T47D (cell line): ENCODE data around the gene SIDT1.

Experiments
- DNase-seq, 2 experiments: peaks; one replicate each; pipeline versions ENCODE4 v3.0.0 to v3.0.0-alpha.2; 2011 to 2012; ENCODE audit warnings: low read depth in 1 of 2, low spot score in 1 of 2
- JUND ChIP-seq: IDR thresholded peaks from 2 replicates; pipeline ENCODE4 v1.6.1; 2012; ENCODE audit warnings: low read depth
- in situ Hi-C: cut with HindIII; loops from 2 replicates; pipeline ENCODE4 v1.10.0; 2016; ENCODE audit warnings: low sequenced_read_pairs, low pct_unique_long_range_greater_than_20kb

The SIDT1 gene

DNA sequence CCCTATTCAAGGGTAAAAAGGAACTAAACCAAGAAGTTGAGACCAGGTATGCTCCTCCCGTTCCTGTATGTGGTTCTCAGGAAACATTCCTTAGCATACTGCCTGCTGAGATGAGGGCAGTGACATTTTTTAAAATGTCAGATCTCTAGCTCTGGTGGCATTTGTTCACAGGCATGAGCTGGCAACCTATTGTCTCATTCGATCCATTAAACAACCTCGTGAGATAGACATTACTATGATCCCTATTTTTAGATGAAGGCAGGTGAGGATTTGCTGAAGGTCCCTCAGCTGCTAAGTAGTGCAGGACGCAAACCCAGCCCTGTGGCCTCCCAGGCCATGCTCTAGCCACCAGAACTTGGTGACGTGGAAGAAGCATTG lies 74.9 kb downstream of the SIDT1 start:
- in situ Hi-C loops, result no loop called here
- DNase-seq, result no peak

DNA sequence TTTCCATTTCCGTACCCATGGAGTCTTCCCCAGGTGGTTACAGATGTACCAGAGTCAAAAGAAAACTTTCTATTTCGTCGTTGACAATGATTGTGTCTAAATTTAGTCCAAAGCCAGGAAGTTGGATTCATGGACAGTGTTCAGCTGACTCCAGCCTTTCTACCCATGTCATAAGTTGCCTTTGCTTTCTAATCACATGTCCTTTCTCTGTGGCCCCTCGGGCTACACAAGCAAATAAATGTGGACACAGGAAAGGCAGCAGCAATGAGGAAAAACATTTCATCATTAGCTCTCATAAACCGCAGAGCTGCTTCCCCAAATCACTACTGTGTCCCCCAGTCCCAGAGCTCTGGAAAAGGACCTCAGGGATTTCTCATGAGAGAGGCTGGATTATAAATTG lies 82.0 kb downstream of the SIDT1 start:
- DNase-seq, result peak in 1 of 2 experiments; percentile 72
- no peak for TF ChIP-seq JUND
- in situ Hi-C loops, result no loop called here

More for the DNA sequence above, 74.9 kb downstream of the SIDT1 start:
- TF ChIP-seq JUND, result no peak

DNA sequence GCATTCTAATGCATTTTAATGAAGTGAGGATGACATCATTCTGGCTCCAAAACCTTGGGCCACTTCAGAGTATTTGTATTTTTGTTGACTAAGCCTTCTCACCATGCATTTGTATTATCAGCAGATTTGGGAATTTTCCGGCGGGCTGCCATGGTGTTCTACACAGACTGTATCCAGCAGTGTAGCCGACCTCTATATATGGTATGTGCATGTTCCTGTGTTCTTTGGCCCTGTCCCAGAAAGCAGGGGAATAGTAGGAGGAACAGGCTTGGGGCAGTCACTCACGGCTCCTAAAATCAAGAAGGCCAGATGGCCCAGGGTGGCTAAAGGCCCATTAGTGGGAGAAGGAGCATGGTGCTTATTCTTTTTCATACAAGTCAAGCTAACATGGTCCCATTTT lies 83.6 kb downstream of the SIDT1 start:
- TF ChIP-seq JUND, result no peak
- in situ Hi-C loops, result no loop called here
- DNase-seq, result no peak

DNA sequence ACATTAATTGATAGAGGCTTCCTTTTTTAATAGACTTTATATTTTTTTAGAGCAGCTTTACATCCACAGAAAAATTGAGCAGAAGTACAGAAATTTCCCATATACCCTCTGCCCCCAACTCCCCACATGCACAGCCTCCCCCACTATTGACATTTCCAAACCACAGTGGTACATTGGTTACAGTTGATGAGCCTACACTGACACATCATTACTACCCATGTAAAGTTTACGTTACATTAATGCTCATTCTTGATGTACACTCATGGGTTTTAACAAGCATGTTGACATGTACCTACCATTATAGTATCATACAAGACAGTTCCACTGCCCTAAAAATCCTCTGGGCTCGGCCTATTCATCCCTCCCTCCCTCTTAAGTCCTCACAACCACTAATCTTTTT lies 85.4 kb downstream of the SIDT1 start:
- TF ChIP-seq JUND, result no peak
- no peak for DNase-seq
- in situ Hi-C loops, result no loop called here

DNA sequence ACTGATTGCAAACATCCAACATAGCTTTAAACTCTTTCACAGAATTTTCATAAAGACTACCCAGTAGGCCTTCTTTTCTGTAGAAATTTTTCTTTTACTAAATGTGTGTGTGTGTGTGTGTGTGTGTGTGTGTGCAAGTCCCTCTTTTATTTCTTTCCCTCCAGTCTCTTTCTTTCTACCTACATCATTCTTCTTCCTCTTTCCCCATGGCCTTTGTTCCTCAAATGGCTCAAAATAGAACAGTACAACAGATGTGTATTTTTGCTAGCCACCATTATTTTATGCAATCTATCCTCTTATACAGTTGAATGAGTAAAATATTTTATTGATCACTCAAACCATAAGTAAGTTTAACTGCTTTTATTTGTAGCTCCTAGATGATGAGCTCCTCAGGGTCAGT lies 87.7 kb downstream of the SIDT1 start:
- in situ Hi-C loops, result no loop called here
- no peak for DNase-seq

DNA sequence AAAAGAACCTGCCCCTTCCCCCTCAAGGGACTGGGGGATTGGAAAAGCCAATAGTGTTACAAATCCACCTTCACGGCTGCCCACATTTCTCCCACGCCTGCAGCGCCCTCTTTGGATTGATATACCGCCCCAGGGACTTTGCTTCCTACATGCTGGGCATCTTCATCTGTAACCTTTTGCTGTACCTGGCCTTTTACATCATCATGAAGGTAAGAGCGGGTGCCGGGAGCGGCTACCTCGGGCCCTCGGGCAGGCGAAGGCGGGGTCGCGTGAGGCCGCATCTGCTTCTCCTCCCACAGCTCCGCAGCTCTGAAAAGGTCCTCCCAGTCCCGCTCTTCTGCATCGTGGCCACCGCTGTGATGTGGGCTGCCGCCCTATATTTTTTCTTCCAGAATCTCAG lies 91.0 kb downstream of the SIDT1 start:
- DNase-seq, result no peak
- no peak for TF ChIP-seq JUND
- in situ Hi-C loops, result no loop called here

More for the DNA sequence above, 87.7 kb downstream of the SIDT1 start:
- no peak for TF ChIP-seq JUND

DNA sequence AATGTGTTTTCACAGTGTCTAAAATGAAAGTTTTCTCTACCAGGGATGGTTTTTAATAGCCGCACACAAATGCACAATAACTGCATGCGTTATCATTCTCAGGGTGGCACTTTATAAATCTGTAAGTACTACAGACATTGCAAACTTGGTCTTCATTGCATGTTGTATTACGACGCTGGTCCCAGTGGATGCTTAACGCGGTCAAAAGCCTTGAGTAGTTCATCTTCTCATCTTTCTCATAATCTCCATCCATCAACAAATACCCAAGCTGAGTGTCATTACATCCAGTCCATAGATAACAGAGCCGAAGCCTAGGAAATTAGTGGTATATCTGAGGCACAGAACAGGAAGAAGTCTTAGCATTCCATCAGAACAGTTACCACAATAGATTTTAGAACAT lies 91.5 kb downstream of the SIDT1 start:
- no peak for DNase-seq
- no peak for TF ChIP-seq JUND
- in situ Hi-C loops, result no loop called here

DNA sequence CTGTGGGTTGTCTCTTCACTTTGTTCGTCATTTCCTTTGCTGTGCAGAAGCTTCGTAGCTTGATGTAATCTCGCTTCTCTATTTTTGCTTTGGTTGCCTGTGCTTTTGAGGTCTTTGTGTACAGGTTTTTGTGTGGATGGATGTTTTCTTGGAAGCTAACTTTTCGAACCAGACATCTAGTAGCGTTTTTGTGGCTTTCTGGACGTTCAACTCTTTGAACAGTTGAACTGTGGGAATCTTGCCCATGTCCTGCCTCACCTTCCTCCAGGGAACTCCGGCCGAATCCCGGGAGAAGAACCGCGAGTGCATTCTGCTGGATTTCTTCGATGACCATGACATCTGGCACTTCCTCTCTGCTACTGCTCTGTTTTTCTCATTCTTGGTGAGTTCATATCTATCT lies 93.5 kb downstream of the SIDT1 start:
- no peak for DNase-seq
- in situ Hi-C loops, result no loop called here
- no peak for TF ChIP-seq JUND

DNA sequence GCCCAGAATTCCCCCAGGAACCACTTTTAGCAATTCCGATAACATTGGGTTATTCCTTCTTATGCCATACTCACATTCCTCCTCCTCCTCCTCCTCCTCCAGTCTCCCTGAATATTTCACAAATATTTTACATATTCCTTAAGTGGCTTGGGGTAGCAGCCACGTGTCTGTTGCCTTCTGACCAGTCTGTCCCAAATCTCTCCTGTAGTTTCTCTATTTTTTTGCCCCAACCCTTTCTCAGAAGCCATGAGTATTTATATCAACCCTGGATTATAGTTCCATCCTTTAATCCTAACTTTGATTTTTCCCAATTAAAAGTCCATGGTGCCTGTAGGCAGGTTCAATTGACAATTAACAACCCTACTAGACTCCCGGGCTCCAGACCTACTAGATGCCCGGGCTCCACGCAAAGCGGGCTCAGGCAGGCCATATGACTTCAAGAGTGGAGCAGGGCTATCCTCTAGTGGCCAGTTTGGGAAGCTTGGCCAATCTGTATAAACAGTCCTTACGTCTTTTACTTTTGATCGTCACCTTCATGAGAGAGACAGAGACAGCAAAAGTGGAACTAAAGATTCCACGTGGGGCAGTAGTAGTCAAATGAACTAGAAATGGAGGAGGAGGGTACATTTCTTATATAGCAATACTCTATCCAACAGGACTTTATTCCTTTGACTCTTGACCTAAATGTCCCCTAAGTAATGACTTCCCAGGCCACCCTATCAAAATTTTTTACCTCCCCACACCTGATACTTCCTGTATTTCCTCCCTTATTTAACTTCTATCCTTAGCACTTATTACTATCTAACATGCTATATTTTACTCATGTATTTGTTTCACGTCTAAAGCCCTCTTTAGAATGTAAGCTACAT lies 94.4 kb downstream of the SIDT1 start:
- peak; percentile 21 to 57 for DNase-seq
- in situ Hi-C loops, result no loop called here
- TF ChIP-seq JUND, result no peak

DNA sequence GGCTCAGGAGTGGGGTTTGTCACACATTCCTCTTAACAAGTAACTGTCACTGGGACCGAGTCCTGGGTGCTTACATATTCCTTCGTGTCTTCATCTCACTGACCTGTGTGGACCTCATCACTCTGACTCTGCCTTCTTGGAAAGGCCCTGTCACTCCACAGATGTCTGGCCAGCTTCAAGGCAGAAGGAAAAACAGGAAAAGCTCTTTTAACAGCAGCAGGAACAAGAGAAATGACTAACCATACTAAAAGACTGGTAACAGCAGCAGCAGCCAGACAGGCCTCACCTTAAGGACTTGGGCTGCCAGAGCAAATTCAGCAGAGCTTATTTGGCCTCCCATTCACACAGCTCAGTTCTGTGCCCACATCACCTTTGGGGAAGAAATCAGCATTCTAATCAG lies 96.0 kb downstream of the SIDT1 start:
- no peak for TF ChIP-seq JUND
- no peak for DNase-seq
- in situ Hi-C loops, result no loop called here

DNA sequence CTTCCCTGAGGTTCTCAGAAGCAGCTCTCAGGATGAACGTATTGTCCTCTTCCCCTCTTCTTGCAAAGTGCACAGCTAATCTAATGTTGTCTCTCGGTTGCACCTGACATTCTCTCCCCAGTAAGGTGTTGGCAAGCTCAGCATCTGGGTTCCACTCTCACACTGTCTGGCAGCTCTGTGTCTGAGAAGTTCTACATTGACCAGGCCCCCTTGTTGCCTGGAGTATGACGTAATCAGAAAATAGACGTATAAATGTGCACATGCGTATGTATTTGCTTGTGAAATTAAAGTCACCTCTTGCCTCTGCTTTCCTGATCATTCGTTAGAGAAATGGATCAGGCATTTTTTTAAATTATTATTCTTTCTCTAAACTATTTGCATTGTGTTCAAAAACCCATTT lies 96.4 kb downstream of the SIDT1 start:
- TF ChIP-seq JUND, result no peak

DNA sequence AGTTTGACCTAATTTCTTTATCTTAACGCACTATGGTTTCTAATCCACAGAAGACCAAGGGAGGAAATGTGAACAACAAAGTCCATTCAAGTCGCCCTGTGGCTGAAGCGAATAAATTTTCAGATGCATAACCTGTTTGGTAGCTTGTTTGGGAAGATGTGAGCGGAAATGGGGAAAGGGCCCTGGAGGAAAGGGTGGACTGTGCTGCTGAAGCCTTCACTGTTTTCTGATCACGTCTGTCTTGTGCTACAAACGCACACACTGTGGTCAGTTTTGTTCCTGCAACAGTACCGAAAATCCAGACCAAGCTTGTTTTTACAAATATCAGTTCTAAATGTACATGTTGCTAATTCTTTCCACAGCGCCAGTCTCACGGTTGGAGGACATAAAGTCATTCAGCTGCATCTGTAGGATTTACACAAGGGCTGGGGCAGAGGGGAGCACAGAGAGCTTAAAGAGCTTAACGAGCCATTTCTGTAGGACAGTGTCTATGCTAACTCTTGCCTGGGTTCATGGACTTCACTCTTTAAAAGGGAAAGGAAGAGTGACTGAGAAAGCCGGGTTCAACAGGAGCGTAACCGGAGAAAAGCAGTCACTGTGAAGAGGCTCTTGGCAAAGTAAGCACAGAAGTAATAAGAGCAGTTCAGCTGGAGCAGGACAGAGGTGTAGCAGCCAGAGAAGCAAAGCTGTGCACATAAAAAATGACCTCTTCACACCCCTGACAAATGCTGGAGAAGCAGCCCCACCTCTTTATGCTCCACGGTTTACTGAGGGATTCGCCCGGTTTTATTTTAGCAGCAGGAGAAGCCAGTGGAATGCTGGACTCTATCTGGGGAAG lies 97.4 kb downstream of the SIDT1 start:
- DNase-seq, result no peak
- in situ Hi-C loops, result no loop called here
- TF ChIP-seq JUND, result no peak

More for the DNA sequence above, 96.4 kb downstream of the SIDT1 start:
- in situ Hi-C loops, result no loop called here
- DNase-seq, result no peak

DNA sequence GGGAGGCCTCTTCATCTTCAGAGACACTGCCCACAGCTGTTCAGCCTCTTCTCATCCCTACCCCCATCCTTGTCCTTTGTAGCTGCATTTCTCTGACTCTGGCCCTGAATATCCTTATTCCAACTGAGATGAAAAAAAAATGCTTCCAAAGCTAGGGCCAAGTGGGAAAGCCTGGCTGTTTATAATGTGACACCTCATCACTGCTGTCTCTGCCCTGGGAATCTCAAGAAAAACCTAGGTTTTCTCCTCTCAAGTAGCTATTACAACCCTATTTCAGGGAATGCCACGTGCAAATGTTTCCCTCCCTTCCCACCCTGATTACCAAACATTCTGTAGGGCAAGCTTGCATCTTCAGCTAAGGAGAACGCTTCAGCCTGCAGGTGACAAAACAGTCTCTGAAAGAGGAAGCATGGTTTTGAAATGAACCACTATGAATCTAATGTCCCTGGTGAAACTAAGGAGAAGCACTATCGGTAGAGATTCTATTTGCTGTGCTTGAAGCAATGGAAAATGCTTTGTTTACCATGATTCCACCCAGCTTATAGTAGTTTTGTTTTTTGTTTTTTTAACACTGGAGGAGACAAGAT lies 98.7 kb downstream of the SIDT1 start:
- TF ChIP-seq JUND, result no peak
- in situ Hi-C loops, result no loop called here
- DNase-seq, result no peak
